Testis (tissue), 2 donors: ENCODE results near the gene ST3GAL5.

Source experiments
- CTCF ChIP-seq, 3 experiments: fragments of 450-650 bp in 2 of 3; fragments of 200-600 bp in 1 of 3; sonication (generic) in 1 of 3; IDR thresholded peaks; one replicate each; pipeline ENCODE4 v1.5.1; 2016 to 2019; ENCODE audit warnings: antibody characterized with exemption in 3 of 3, mild to moderate bottlenecking in 2 of 3, moderate library complexity in 1 of 3
- POLR2A ChIP-seq: fragments of 450-650 bp; IDR thresholded peaks from one replicate; pipeline ENCODE4 v1.6.1; 2017; ENCODE audit warnings: antibody characterized with exemption, mild to moderate bottlenecking, moderate library complexity

DNA sequence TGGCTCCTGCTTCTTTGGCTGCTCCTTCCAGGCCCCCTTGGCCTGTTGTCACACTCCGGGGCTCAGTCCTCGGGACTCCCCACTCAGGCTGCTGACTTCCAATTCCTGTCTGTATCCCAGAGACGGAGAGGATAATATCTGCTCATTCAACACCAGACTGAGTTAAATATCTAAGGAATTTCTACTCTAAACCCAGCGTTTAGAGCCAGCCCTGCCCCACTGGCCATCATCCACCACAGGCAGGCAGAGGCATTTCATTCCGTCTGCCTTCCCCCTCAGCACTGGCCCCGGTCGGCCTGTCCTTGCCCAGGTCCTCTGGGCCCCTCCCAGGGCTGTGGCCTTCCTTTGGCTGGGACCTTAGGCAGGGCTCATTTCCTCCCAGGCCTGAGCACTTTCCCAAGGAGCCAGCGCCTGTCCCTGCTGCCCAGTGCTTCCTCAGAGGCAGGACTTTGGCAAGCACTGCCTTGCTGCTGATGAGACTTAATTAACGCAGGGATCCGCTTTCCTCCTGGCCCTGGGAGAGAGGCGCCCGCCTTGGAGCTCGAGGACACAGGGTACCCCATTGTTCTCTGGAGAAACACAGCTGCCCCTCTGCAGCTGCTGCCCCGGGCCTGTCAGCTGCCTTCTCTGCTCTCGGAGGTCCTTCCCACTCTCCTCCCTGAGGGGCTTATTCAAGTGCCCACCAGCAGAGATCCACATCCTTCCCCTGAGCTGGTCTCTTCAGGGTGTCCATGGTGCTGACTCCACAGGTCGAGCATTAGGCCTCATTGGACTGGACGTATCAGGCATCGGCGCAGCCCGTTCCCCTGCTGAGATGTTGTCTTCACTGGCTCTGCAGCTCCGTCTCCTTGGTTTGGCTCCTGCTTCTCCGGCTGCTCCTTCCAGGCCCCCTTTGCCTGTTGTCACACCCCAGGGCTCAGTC, 92.2 kb downstream of the ST3GAL5 start:
- TF ChIP-seq POLR2A (no peak), CTCF (IDR thresholded peaks at IDR 0.05) (no peak)
